ENCODE data around the gene AMTN. TPM values are rescaled to one million over a fixed set of nuclear protein-coding genes. Genes with fewer than 3 reads are reported as not detected.

The AMTN gene
- total and polyA plus RNA-seq, 2 of the 8 experiments (the other 6 are each of a cell fraction or from before 2014, with no cell fraction given), result not detected

DNA sequence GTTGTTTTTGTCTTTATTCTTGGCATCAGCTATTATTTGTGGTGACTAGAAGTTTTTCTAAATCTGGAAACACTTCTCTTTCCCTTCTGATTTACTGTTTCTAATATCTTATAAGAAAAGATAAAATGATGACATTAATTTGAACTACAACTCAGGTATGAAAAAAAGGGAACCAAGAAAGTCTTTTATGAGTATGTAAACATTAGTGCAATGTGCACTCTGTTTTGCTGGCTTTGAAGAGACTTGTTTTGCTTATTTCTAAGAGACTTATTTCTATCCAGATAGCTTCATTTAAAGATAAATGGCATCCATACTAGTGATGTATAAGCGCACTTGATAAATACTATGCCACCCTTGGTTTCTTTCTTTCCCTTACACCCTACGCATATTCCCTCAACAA lies 63.6 kb downstream of the AMTN start:
- no peak overlapping the region for H3K14ac ChIP-seq (ENCODE audit: insufficient read length)
- H3K18ac ChIP-seq (ENCODE audit: extremely low read depth, low read length), result no peak overlapping the region
- H3K23ac ChIP-seq (ENCODE audit: insufficient read length), result no peak overlapping the region
- no peak overlapping the region for H3K4me3 ChIP-seq (ENCODE audit: extremely low read depth in 1 of 4, insufficient read depth in 2 of 4, low read depth in 3 of 4, low read length in 4 of 4)
- no peak overlapping the region for H4K5ac ChIP-seq (ENCODE audit: insufficient read length, low read depth, low read length)
- no peaks in the 10 kb centered on the region for H3K79me2 ChIP-seq (ENCODE audit: control insufficient read depth in 1 of 2, insufficient read depth in 2 of 2, low read length in 2 of 2)
- H3K4ac ChIP-seq (replicated peaks; ENCODE audit: insufficient read length, low read depth, low read length), result no peak overlapping the region
- H2BK120ac ChIP-seq (replicated peaks; ENCODE audit: low read depth, low read length), result no peak overlapping the region
- no peak overlapping the region for H3K4me2 ChIP-seq (ENCODE audit: insufficient read depth in 1 of 2, low read depth in 2 of 2, low read length in 2 of 2)
- no peak overlapping the region for H4K91ac ChIP-seq (replicated peaks; ENCODE audit: insufficient read length, low read length)
- POLR2A ChIA-PET (ENCODE audit: partially characterized antibody), result interaction anchor here (0.6 kb wide), 1 partner anchor 228 kb away, joined by 3 read pairs; no protein-coding TSS in a partner anchor
- H2BK5ac ChIP-seq (ENCODE audit: low read depth, low read length), result no peak overlapping the region
- no peak overlapping the region for H2BK20ac ChIP-seq (ENCODE audit: low read length)
- WGBS, 2 experiments (ENCODE audit: extremely low coverage in 1 of 2, insufficient coverage in 1 of 2, insufficient read length in 1 of 2, insufficient replicate concordance in 2 of 2, low coverage in 1 of 2, low lambda C conversion rate in 2 of 2, missing lambda C conversion rate in 1 of 2), result 92% methylated on average over 2 of the region's 2 CpGs; no CpG with 5 or more reads in 1 of the 2 experiments
- no peaks in the 10 kb centered on the region for H3K79me1 ChIP-seq (ENCODE audit: low read depth, low read length)
- no peaks in the 10 kb centered on the region for H3K23me2 ChIP-seq (ENCODE audit: low read depth, low read length)
- no peaks in the 10 kb centered on the region for H3K9me3 ChIP-seq (ENCODE audit: insufficient read depth in 2 of 2, low read depth in 1 of 2, low read length in 1 of 2)
- no peak for FAIRE-seq
- H2BK12ac ChIP-seq (ENCODE audit: low read depth, low read length), result no peak overlapping the region
- no peak overlapping the region for H2AK5ac ChIP-seq (ENCODE audit: low read depth, low read length)
- no peaks in the 10 kb centered on the region for H3K27me3 ChIP-seq (replicated peaks in 1 of 4; ENCODE audit: control insufficient read depth in 3 of 4, extremely low read depth in 1 of 4, insufficient read depth in 3 of 4, low read length in 3 of 4)
- CTCF ChIA-PET (ENCODE audit: partially characterized antibody), result interaction anchor here (1.3 kb wide), 1 partner anchor 23 kb away, joined by 5 read pairs; no protein-coding TSS in a partner anchor
- no peak overlapping the region for H2BK15ac ChIP-seq (ENCODE audit: low read length)
- no peak overlapping the region for H2AFZ ChIP-seq (ENCODE audit: low read length)
- TF ChIP-seq TEAD4 (IDR thresholded peaks at IDR 0.05; ENCODE audit: low read depth, low read length) (no peak), TAF7 (optimal IDR thresholded peaks at IDR 0.05; ENCODE audit: borderline replicate concordance, low read depth, low read length) (no peak), RFX5 (IDR thresholded peaks at IDR 0.05; ENCODE audit: borderline replicate concordance, low read depth, low read length) (no peak), YY1 (IDR thresholded peaks at IDR 0.05; ENCODE audit: low read depth, low read length) (no peak), CHD2 (IDR thresholded peaks at IDR 0.05; ENCODE audit: low read length) (no peak), JUN (IDR thresholded peaks at IDR 0.05; ENCODE audit: low read depth, low read length) (no peak)
- no peak overlapping the region for H4K8ac ChIP-seq (ENCODE audit: extremely low read depth, insufficient read depth, low read length)
- H3K4me1 ChIP-seq (replicated peaks in 1 of 4; ENCODE audit: control insufficient read depth in 3 of 4, insufficient read depth in 4 of 4, low read length in 3 of 4), result no peaks in the 10 kb centered on the region
- H3K36me3 ChIP-seq (ENCODE audit: control insufficient read depth in 2 of 4, insufficient read depth in 4 of 4, low read length in 3 of 4), result no peaks in the 10 kb centered on the region
- no peak for DNase-seq (ENCODE audit: low read depth in 1 of 2, low spot score in 2 of 2)
- no peak overlapping the region for H3K9ac ChIP-seq (replicated peaks in 1 of 4; ENCODE audit: extremely low read depth in 1 of 4, low read depth in 3 of 4, low read length in 3 of 4)
- H4K20me1 ChIP-seq (replicated peaks in 1 of 2; ENCODE audit: control insufficient read depth in 1 of 2, insufficient read depth in 2 of 2, low read length in 2 of 2), result no peaks in the 10 kb centered on the region
- H3K27ac ChIP-seq (ENCODE audit: low read depth, low read length), result no peak overlapping the region
- no peak overlapping the region for H3K56ac ChIP-seq (replicated peaks; ENCODE audit: insufficient read length, low read depth, low read length)
